Ovary (tissue), 9 donors: ENCODE data around the gene TOMM70. TPM values are rescaled to one million over a fixed set of nuclear protein-coding genes. Genes with fewer than 3 reads are reported as not detected.

ENCODE experiments used
- DNase-seq, 5 donors: peaks; one replicate each; pipeline ENCODE4 v3.0.0-alpha.2; 2019 to 2020
- H3K27ac ChIP-seq, 2 donors: fragments of 200-600 bp; one replicate each; pipeline versions ENCODE4 v1.5.1 to v1.8.0; 2019 to 2022
- H3K27me3 ChIP-seq: fragments of 200-600 bp; one replicate; pipeline ENCODE4 v1.8.0; 2022
- H3K36me3 ChIP-seq: fragments of 200-600 bp; sonication (generic); one replicate; pipeline ENCODE4 v1.5.1; 2019
- H3K4me1 ChIP-seq: one replicate; pipeline ENCODE4 v1.8.1; 2013; ENCODE audit warnings: mild to moderate bottlenecking, moderate library complexity; ENCODE audit not compliant: insufficient read depth
- H3K4me3 ChIP-seq: fragments of 200-600 bp; sonication (generic); one replicate; pipeline ENCODE4 v1.5.1; 2017
- H3K9me3 ChIP-seq, 2 donors: fragments of 200-600 bp in 1 of 2; sonication (generic) in 1 of 2; one replicate each; pipeline versions ENCODE4 v1.5.1 to v1.8.1; 2013 to 2019; ENCODE audit warnings: mild to moderate bottlenecking in 1 of 2, moderate library complexity in 1 of 2
- CTCF ChIP-seq, 3 donors: fragments of 450-650 bp in 2 of 3; fragments of 200-600 bp in 1 of 3; IDR thresholded peaks; one replicate each; pipeline versions ENCODE4 v1.5.1 to v1.8.0; 2016 to 2022; ENCODE audit warnings: antibody characterized with exemption in 3 of 3, mild to moderate bottlenecking in 1 of 3
- EP300 ChIP-seq: sonication (generic); formaldehyde crosslinking; IDR thresholded peaks from one replicate; pipeline ENCODE4 v1.6.1; 2017; ENCODE audit warnings: antibody characterized with exemption
- POLR2A ChIP-seq: fragments of 450-650 bp; IDR thresholded peaks from one replicate; pipeline ENCODE4 v1.6.1; 2017; ENCODE audit warnings: antibody characterized with exemption, mild to moderate bottlenecking, moderate library complexity
- WGBS, 3 donors: extraction: QIAGEN DNeasy Blood & Tissue Kit in 1 of 3; methylation state at CpG; one replicate each; pipeline versions ENCODE4 v1.1.5 to v1.1.7; 2013 to 2017; 5-methylcytosine and 5-hydroxymethylcytosine counted together
- intact Hi-C, 4 donors: fragments of 100-400 bp; cut with DNase I; formaldehyde crosslinking; loops; one replicate each; pipeline versions ENCODE4 v1.11.0 to v1.15.1; 2022 to 2023
- polyA plus RNA-seq, 2 donors: library from polyadenylated mRNA; stranded (reverse); fragments of 200-250 nt in 1 of 2; fragments of 350-450 nt in 1 of 2; fragmentation: Illumina TruSeq in 1 of 2; extraction: RNeasy Lipid Tissue Mini Kit (QIAGEN cat#74804) in 1 of 2; gene quantifications; one replicate each; pipeline ENCODE4 v1.2.3, GENCODE V29; 2013 to 2014
- total RNA-seq, 7 donors: library from RNA; depleted of rRNA in 2 of 7; stranded (reverse); fragments of >200 nt in 2 of 7; fragmentation: NEBNext Ultra II Directional in 3 of 7; extraction: Animal tissue kit (Norgen Biotek cat#: 25700) in 3 of 7; gene quantifications; one replicate each; pipeline versions ENCODE4 v1.1.0 to v1.2.4, GENCODE V29; 2016 to 2023
- donor health status: DM: no; HTN: no; CAD: no; lungs with moderate emphysema.
- donor health status: DM: no; HTN: no; CAD: no.
- donor health status: Bipolar disorder and iron deficiency.
- donor health status: DM: yes; HTN: yes; CAD: no.
- donor health status: DM: no; HTN: no; CAD: no.
- donor health status: DM: yes; HTN: yes; CAD: no.

TOMM70 gene
- total and polyA plus RNA-seq, 9 donors = 24.7 to 53.6 (median 37.3) TPM

GRCh38 chr3:100436951-100437350, 36.1 kb upstream of the TOMM70 start:
- WGBS, 3 donors = 88 to 92% (median 88%) methylated on average over 2 of the region's 2 CpGs
- no peaks in the 10 kb centered on the region for H3K27me3 ChIP-seq
- H3K27ac ChIP-seq = no peak overlapping the region
- TF ChIP-seq CTCF (IDR thresholded peaks at IDR 0.05) = no peak
- no peak for TF ChIP-seq EP300
- no peak for TF ChIP-seq POLR2A
- no peaks in the 10 kb centered on the region for H3K9me3 ChIP-seq
- no peaks in the 10 kb centered on the region for H3K36me3 ChIP-seq
- H3K4me1 ChIP-seq = no peaks in the 10 kb centered on the region
- no peak for DNase-seq
- intact Hi-C loops = no loop called here
- no peak overlapping the region for H3K4me3 ChIP-seq

- no peaks in the 10 kb centered on the region for H3K36me3 ChIP-seq
- no peaks in the 10 kb centered on the region for H3K9me3 ChIP-seq
- no peak for DNase-seq
- H3K27ac ChIP-seq = no peak overlapping the region
- no peaks in the 10 kb centered on the region for H3K27me3 ChIP-seq
- H3K4me1 ChIP-seq = no peaks in the 10 kb centered on the region
- WGBS, 3 donors = 76 to 89% (median 87%) methylated on average over 2 of the region's 2 CpGs
- TF ChIP-seq EP300 (no peak), POLR2A (no peak), CTCF (IDR thresholded peaks at IDR 0.05) (no peak)
- intact Hi-C loops = no loop called here
- no peak overlapping the region for H3K4me3 ChIP-seq
Observed at GRCh38 chr3:100429187-100429716, 28.4 kb upstream of the TOMM70 start.

- no peak for DNase-seq
- H3K36me3 ChIP-seq = no peaks in the 10 kb centered on the region
- 23 to 33% (median 24%) methylated on average over 2 of the region's 2 CpGs for WGBS, 3 donors
- intact Hi-C loops = no loop called here
- TF ChIP-seq EP300 = no peak
- no peak for TF ChIP-seq CTCF (IDR thresholded peaks at IDR 0.05)
- TF ChIP-seq POLR2A = no peak
- no peak overlapping the region for H3K27ac ChIP-seq
- no peak overlapping the region for H3K4me3 ChIP-seq
- no peaks in the 10 kb centered on the region for H3K9me3 ChIP-seq
- no peaks in the 10 kb centered on the region for H3K4me1 ChIP-seq
- no peaks in the 10 kb centered on the region for H3K27me3 ChIP-seq
Observed at GRCh38 chr3:100427699-100428098, 26.8 kb upstream of the TOMM70 start.

GRCh38 chr3:100426067-100426682, 25.3 kb upstream of the TOMM70 start:
- no peak for TF ChIP-seq EP300
- no peak for TF ChIP-seq POLR2A
- no peak for TF ChIP-seq CTCF (IDR thresholded peaks at IDR 0.05)
- no peaks in the 10 kb centered on the region for H3K4me1 ChIP-seq
- H3K36me3 ChIP-seq = no peaks in the 10 kb centered on the region
- H3K4me3 ChIP-seq = no peak overlapping the region
- intact Hi-C loops = no loop called here
- no peaks in the 10 kb centered on the region for H3K9me3 ChIP-seq
- WGBS, 3 donors = 37 to 46% (median 38%) methylated on average over 8 of the region's 8 CpGs
- no peaks in the 10 kb centered on the region for H3K27me3 ChIP-seq
- no peak overlapping the region for H3K27ac ChIP-seq
- no peak for DNase-seq
